ENCODE measurements around the gene CTU2. TPM values are rescaled to one million over a fixed set of nuclear protein-coding genes. Genes with fewer than 3 reads are reported as not detected.

Gene CTU2
- total RNA-seq, 1 experiment from 2014 or later, result 39.4 TPM

- Histone ChIP-seq H3K79me2 (ENCODE audit: low read length) (no peaks in the 10 kb centered on the region), H3K9me2 (replicated peaks; ENCODE audit: low read length) (no peaks in the 10 kb centered on the region), H3K9me3 (ENCODE audit: low read length) (no peaks in the 10 kb centered on the region), H3K4me3 (ENCODE audit: low read length) (no peak overlapping the region), H3K36me3 (ENCODE audit: low read depth, low read length) (no peaks in the 10 kb centered on the region), H3K4me1 (ENCODE audit: insufficient read depth, low read length) (no peaks in the 10 kb centered on the region), H3F3A (ENCODE audit: low read length, unreplicated experiment) (no peaks in the 10 kb centered on the region), H3K27ac (ENCODE audit: low read length) (no peak overlapping the region), H3K27me3 (ENCODE audit: low read length) (no peaks in the 10 kb centered on the region), H3K9ac (ENCODE audit: low read length) (no peak overlapping the region), H2AFZ (ENCODE audit: low read length) (no peak overlapping the region), H4K20me1 (ENCODE audit: low read length) (no peaks in the 10 kb centered on the region), H3K4me2 (ENCODE audit: low read length) (no peak overlapping the region)
- ATAC-seq (no peak), DNase-seq (no peak)
- intact Hi-C loops (cut with micrococcal nuclease), result no loop called here
- ChIA-PET POLR2A (ENCODE audit: unreplicated experiment) (no interaction called here), CTCF (no interaction called here)
- no TSS peak for BruUV-seq (replicated peaks)
- TF ChIP-seq EZH2 (IDR thresholded peaks at IDR 0.05; ENCODE audit: low read length, unreplicated experiment), result no peak
- no peak for TF ChIP-seq CTCF (conservative IDR thresholded peaks at IDR 0.05; ENCODE audit: low read depth, low read length)
- TF ChIP-seq EZH2phosphoT487 (IDR thresholded peaks at IDR 0.05; ENCODE audit: borderline replicate concordance, low read length), result no peak
These were observed 12.7 kb upstream of the CTU2 start for GRCh38 chr16:88693420-88694177.

- intact Hi-C loops (cut with micrococcal nuclease), result no loop called here
- TF ChIP-seq CTCF (conservative IDR thresholded peaks at IDR 0.05; ENCODE audit: low read depth, low read length) (no peak), EZH2 (IDR thresholded peaks at IDR 0.05; ENCODE audit: low read length, unreplicated experiment) (no peak), EZH2phosphoT487 (IDR thresholded peaks at IDR 0.05; ENCODE audit: borderline replicate concordance, low read length) (no peak)
- no peaks in the 10 kb centered on the region for H4K20me1 ChIP-seq (ENCODE audit: low read length)
- ATAC-seq, result no peak
- no TSS peak for BruUV-seq (replicated peaks)
- H3K4me3 ChIP-seq (ENCODE audit: low read length), result no peak overlapping the region
- POLR2A ChIA-PET (ENCODE audit: unreplicated experiment), result no interaction called here
- no peaks in the 10 kb centered on the region for H3F3A ChIP-seq (ENCODE audit: low read length, unreplicated experiment)
- H3K4me1 ChIP-seq (ENCODE audit: insufficient read depth, low read length), result no peaks in the 10 kb centered on the region
- H3K9me2 ChIP-seq (replicated peaks; ENCODE audit: low read length), result no peaks in the 10 kb centered on the region
- no peak overlapping the region for H3K4me2 ChIP-seq (ENCODE audit: low read length)
- no peaks in the 10 kb centered on the region for H3K36me3 ChIP-seq (ENCODE audit: low read depth, low read length)
- no peaks in the 10 kb centered on the region for H3K9me3 ChIP-seq (ENCODE audit: low read length)
- H3K9ac ChIP-seq (ENCODE audit: low read length), result no peak overlapping the region
- CTCF ChIA-PET, result no interaction called here
- DNase-seq, result no peak
- H3K27me3 ChIP-seq (ENCODE audit: low read length), result no peaks in the 10 kb centered on the region
- no peak overlapping the region for H2AFZ ChIP-seq (ENCODE audit: low read length)
- no peaks in the 10 kb centered on the region for H3K79me2 ChIP-seq (ENCODE audit: low read length)
- H3K27ac ChIP-seq (ENCODE audit: low read length), result no peak overlapping the region
These were observed 11.8 kb upstream of the CTU2 start for GRCh38 chr16:88694221-88695087.

GRCh38 chr16:88695218-88695617 is 11.1 kb upstream of the CTU2 start:
- TF ChIP-seq EZH2phosphoT487 (IDR thresholded peaks at IDR 0.05; ENCODE audit: borderline replicate concordance, low read length) (no peak), EZH2 (IDR thresholded peaks at IDR 0.05; ENCODE audit: low read length, unreplicated experiment) (no peak), CTCF (conservative IDR thresholded peaks at IDR 0.05; ENCODE audit: low read depth, low read length) (no peak)
- Histone ChIP-seq H3K4me1 (ENCODE audit: insufficient read depth, low read length) (no peaks in the 10 kb centered on the region), H3K4me3 (ENCODE audit: low read length) (no peak overlapping the region), H2AFZ (ENCODE audit: low read length) (no peak overlapping the region), H3K36me3 (ENCODE audit: low read depth, low read length) (no peaks in the 10 kb centered on the region), H3F3A (ENCODE audit: low read length, unreplicated experiment) (no peaks in the 10 kb centered on the region), H4K20me1 (ENCODE audit: low read length) (no peaks in the 10 kb centered on the region), H3K9me2 (replicated peaks; ENCODE audit: low read length) (no peaks in the 10 kb centered on the region), H3K4me2 (ENCODE audit: low read length) (no peak overlapping the region), H3K9me3 (ENCODE audit: low read length) (no peaks in the 10 kb centered on the region), H3K27me3 (ENCODE audit: low read length) (no peaks in the 10 kb centered on the region), H3K27ac (ENCODE audit: low read length) (no peak overlapping the region), H3K9ac (ENCODE audit: low read length) (no peak overlapping the region), H3K79me2 (ENCODE audit: low read length) (no peaks in the 10 kb centered on the region)
- intact Hi-C loops (cut with micrococcal nuclease), result no loop called here
- ATAC-seq (no peak), DNase-seq (no peak)
- BruUV-seq (replicated peaks), result no TSS peak
- ChIA-PET POLR2A (ENCODE audit: unreplicated experiment) (no interaction called here), CTCF (no interaction called here)
